OCI-LY1 (cell line): ENCODE measurements around the gene ANKRD24.

Experiments used
- H2AFZ ChIP-seq: fragments of 200-600 bp; sonication (generic), shearing (Covaris generic); 2 replicates; pipeline ENCODE4 v1.6.0; 2014; ENCODE audit warnings: antibody characterized with exemption, mild to moderate bottlenecking, low read length
- H3F3A ChIP-seq: fragments of 200-600 bp; sonication (generic), shearing (Covaris generic); 2 replicates; pipeline ENCODE4 v1.6.0; 2014; ENCODE audit warnings: mild to moderate bottlenecking, antibody characterized with exemption, low read length, moderate library complexity; ENCODE audit not compliant: insufficient read depth
- H3K27ac ChIP-seq: fragments of 200-600 bp; sonication (generic); 2 replicates; pipeline ENCODE4 v1.5.1; 2014; ENCODE audit warnings: low read length, mixed run types, mild to moderate bottlenecking, low read depth; ENCODE audit not compliant: poor library complexity, severe bottlenecking
- H3K27me3 ChIP-seq: fragments of 200-600 bp; sonication (generic); 2 replicates; pipeline ENCODE4 v1.6.0; 2014; ENCODE audit warnings: antibody characterized with exemption, mild to moderate bottlenecking, low read length, moderate library complexity; ENCODE audit not compliant: insufficient read depth
- H3K36me3 ChIP-seq: fragments of 200-600 bp; sonication (generic); 2 replicates; pipeline ENCODE4 v1.6.1; 2014; ENCODE audit warnings: mild to moderate bottlenecking, antibody characterized with exemption, low read length, moderate library complexity, mixed read lengths; ENCODE audit not compliant: insufficient read depth
- H3K4me1 ChIP-seq: fragments of 200-600 bp; sonication (generic); 2 replicates; pipeline ENCODE4 v1.5.1; 2014; ENCODE audit warnings: mild to moderate bottlenecking, low read length, moderate library complexity; ENCODE audit not compliant: insufficient read depth, severe bottlenecking
- H3K4me2 ChIP-seq: fragments of 200-600 bp; sonication (generic), shearing (Covaris generic); 2 replicates; pipeline ENCODE4 v1.6.1; 2014; ENCODE audit warnings: low read length
- H3K4me3 ChIP-seq: fragments of 200-600 bp; sonication (generic); 2 replicates; pipeline ENCODE4 v1.5.1; 2014; ENCODE audit warnings: low read length, low read depth, mild to moderate bottlenecking, mixed read lengths; ENCODE audit not compliant: poor library complexity, severe bottlenecking
- H3K79me2 ChIP-seq: fragments of 200-600 bp; shearing (Covaris generic); 2 replicates; pipeline ENCODE4 v1.6.1; 2016; ENCODE audit warnings: mixed run types, low read length, mixed read lengths; ENCODE audit not compliant: insufficient read depth
- H3K9ac ChIP-seq: fragments of 200-600 bp; sonication (generic), shearing (Covaris generic); 2 replicates; pipeline ENCODE4 v1.6.1; 2014; ENCODE audit warnings: mild to moderate bottlenecking, low read length, mixed read lengths
- H3K9me2 ChIP-seq: fragments of 200-600 bp; sonication (generic), shearing (Covaris generic); 2 replicates; pipeline ENCODE4 v1.6.1; 2014; ENCODE audit warnings: low read depth, mild to moderate bottlenecking, low read length, mixed read lengths
- H3K9me3 ChIP-seq: fragments of 200-600 bp; shearing (Covaris generic); 2 replicates; pipeline ENCODE4 v1.6.1; 2014; ENCODE audit warnings: low read length, mixed read lengths
- H4K20me1 ChIP-seq: fragments of 200-600 bp; sonication (generic), shearing (Covaris generic); 2 replicates; pipeline ENCODE4 v1.6.0; 2016; ENCODE audit warnings: mild to moderate bottlenecking, low read length; ENCODE audit not compliant: insufficient read depth
- EZH2 ChIP-seq: fragments of 200-600 bp; sonication (generic), shearing (Covaris generic); IDR thresholded peaks from 2 replicates; pipeline ENCODE4 v1.8.0; 2017; ENCODE audit warnings: borderline replicate concordance, mixed run types, mild to moderate bottlenecking, antibody characterized with exemption, low read length, moderate library complexity, mixed read lengths
- TF ChIP-seq, protein P1 (sequence below): fragments of 200-600 bp; sonication (generic), shearing (Covaris generic); IDR thresholded peaks from 2 replicates; pipeline ENCODE4 v1.5.1; 2017; ENCODE audit warnings: mild to moderate bottlenecking, antibody characterized with exemption, low read length, moderate library complexity, mixed read lengths

Gene ANKRD24

DNA sequence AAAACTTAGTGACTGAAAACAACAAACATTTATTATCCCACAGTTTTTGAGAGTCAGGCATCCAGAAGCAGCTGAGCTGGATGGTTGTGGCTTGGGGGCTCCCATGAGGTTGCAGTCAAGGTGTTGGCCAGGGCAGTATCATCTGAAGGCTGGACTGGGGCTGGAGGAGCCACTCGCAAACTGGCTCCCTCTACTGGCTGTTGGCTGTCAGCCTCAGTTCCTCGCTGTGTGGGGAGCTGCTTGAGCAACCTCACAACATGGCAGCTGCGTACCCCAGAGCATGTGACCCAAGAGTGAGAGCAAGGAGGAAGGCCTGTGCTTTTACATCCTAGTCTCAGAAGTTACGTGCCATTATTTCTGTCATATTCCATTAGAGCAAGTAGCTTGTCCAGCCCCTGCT, 74.1 kb downstream of the ANKRD24 start:
- no peaks in the 10 kb centered on the region for H3K27me3 ChIP-seq
- no peak overlapping the region for H3K9ac ChIP-seq
- TF ChIP-seq, protein P1, sequence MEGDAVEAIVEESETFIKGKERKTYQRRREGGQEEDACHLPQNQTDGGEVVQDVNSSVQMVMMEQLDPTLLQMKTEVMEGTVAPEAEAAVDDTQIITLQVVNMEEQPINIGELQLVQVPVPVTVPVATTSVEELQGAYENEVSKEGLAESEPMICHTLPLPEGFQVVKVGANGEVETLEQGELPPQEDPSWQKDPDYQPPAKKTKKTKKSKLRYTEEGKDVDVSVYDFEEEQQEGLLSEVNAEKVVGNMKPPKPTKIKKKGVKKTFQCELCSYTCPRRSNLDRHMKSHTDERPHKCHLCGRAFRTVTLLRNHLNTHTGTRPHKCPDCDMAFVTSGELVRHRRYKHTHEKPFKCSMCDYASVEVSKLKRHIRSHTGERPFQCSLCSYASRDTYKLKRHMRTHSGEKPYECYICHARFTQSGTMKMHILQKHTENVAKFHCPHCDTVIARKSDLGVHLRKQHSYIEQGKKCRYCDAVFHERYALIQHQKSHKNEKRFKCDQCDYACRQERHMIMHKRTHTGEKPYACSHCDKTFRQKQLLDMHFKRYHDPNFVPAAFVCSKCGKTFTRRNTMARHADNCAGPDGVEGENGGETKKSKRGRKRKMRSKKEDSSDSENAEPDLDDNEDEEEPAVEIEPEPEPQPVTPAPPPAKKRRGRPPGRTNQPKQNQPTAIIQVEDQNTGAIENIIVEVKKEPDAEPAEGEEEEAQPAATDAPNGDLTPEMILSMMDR: peak; percentile 31; the same call in 1 of the 2 replicates
- no peak for TF ChIP-seq EZH2
- no peaks in the 10 kb centered on the region for H3K9me3 ChIP-seq
- no peaks in the 10 kb centered on the region for H3K79me2 ChIP-seq
- no peaks in the 10 kb centered on the region for H3K9me2 ChIP-seq
- no peak overlapping the region for H2AFZ ChIP-seq
- H3F3A ChIP-seq: no peaks in the 10 kb centered on the region
- peaks cover 68% of the 10 kb centered on the region for H3K36me3 ChIP-seq
- no peak overlapping the region for H3K27ac ChIP-seq
- no peak overlapping the region for H3K4me3 ChIP-seq
- H3K4me2 ChIP-seq: no peak overlapping the region
- no peaks in the 10 kb centered on the region for H3K4me1 ChIP-seq
- no peaks in the 10 kb centered on the region for H4K20me1 ChIP-seq

DNA sequence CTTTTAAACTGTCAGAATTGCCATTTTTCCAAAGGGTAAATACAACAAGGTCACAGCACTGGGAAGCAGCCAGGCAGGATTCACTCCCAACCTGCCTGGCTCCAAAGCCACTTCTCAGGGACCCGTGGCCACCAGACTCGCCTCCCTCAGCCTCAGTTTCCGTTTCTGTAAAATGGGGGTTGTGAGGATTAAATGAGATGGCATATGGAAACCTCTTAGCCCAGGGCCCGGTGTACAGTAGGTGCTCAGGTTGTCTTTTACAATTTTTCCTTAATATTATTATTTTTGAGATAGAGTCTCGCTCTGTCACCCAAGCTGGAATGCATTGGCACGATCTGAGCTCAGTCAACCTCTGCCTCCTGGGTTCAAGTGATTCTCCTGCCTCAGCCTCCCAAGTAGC, 74.5 kb downstream of the ANKRD24 start:
- H2AFZ ChIP-seq: no peak overlapping the region
- H3K4me1 ChIP-seq: no peaks in the 10 kb centered on the region
- peaks cover 63% of the 10 kb centered on the region for H3K36me3 ChIP-seq
- no peaks in the 10 kb centered on the region for H3K9me3 ChIP-seq
- H4K20me1 ChIP-seq: no peaks in the 10 kb centered on the region
- H3K27ac ChIP-seq: no peak overlapping the region
- no peaks in the 10 kb centered on the region for H3K27me3 ChIP-seq
- no peak overlapping the region for H3K4me3 ChIP-seq
- H3K9me2 ChIP-seq: no peaks in the 10 kb centered on the region
- TF ChIP-seq, protein P1: no peak
- TF ChIP-seq EZH2: no peak
- no peaks in the 10 kb centered on the region for H3F3A ChIP-seq
- H3K9ac ChIP-seq: no peak overlapping the region
- no peaks in the 10 kb centered on the region for H3K79me2 ChIP-seq
- H3K4me2 ChIP-seq: no peak overlapping the region

DNA sequence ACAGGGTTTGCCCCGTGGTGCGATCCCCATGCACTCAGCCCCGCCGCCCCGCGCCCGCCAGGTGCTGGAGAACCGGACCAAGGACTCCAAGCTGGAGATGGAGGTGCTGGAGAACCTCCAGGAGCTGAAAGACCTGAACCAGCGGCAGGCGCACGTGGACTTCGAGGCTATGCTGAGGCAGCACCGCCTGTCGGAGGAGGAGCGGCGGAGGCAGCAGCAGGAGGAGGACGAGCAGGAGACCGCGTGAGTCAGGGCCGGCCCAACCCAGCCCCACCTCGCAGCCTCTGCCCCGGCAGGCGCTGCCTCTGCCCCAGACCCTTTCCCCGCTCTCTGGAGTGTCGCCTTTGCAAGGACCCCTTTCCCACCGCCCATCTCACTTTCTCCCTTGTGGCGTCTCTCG, 75.7 kb downstream of the ANKRD24 start:
- no peak overlapping the region for H3K27ac ChIP-seq
- no peaks in the 10 kb centered on the region for H3K79me2 ChIP-seq
- no peak overlapping the region for H3K9ac ChIP-seq
- no peak overlapping the region for H2AFZ ChIP-seq
- H3K9me3 ChIP-seq: no peaks in the 10 kb centered on the region
- H3K4me1 ChIP-seq: no peaks in the 10 kb centered on the region
- H3K9me2 ChIP-seq: no peaks in the 10 kb centered on the region
- H4K20me1 ChIP-seq: no peaks in the 10 kb centered on the region
- peaks cover 61% of the 10 kb centered on the region for H3K36me3 ChIP-seq
- H3K4me2 ChIP-seq: no peak overlapping the region
- no peak overlapping the region for H3K4me3 ChIP-seq
- no peaks in the 10 kb centered on the region for H3K27me3 ChIP-seq
- no peaks in the 10 kb centered on the region for H3F3A ChIP-seq
- TF ChIP-seq, protein P1: no peak
- no peak for TF ChIP-seq EZH2
